Measurements from ENCODE around the gene XPA.
"Not testable (repeated sequence)": the region's sequence is repeated elsewhere in the genome, so short reads cannot be mapped to it uniquely, and the experiment has no call there.

Gene XPA

DNA sequence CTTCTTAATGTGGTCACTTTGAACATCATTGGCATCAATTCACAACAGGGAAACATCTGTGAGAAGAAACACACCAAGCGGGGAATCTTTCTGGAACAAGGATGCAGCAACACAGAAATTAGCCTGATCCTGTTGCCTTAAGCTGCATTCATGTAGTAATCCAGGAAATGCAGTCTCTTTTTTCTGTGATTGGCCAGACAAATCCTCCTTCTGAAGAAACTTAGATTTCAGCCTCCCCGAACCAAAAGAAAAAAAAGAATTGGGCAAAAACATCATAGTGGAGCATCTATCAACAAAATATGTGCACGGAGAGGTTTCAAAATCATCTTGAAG is 7.2 kb upstream of the XPA start:
- DNase-seq, result no peak

DNA sequence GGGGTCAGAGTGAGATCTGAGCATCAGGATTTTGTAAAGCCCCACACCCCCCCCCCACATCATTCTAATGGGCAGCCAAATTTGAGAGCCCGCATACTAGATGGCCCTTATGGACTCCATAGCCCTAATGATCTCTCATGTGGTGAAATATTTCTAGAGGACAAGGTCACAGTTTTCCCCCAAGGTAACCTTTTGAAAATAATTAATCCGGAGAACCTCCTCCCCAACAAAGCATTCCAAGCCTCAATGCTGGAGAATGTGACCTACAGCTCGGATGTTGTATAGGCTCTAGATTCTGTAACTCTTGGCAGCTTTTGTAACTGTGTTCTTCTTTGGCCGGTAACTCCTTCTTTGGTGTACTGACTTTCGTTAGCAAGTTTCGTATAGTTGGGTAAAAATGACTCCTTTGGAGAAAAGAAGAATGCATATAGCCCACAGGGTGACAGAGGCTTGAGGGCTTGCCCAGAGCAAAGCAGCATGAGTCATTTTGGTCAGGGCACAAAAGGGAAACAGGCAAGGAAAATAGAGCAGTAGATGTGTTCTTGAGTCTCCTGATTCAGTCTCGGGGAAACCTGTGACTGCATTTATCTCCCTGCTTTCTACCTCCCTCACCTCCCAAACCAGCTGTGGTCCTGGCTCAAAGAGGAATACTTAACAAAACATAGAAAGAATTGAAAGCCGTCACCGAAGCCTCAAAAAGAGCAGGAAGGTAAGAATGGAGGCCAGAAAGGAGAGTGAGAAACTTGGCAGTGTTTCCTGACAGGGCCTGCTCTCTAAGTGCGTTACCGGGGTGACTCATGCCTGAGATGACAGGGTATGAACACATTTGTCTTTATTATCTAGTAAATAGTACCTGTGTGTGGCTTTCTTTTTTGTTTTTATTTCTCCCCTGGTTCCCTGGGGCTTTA is 6.6 kb upstream of the XPA start:
- DNase-seq, result peak in 7 of 56 donors; percentile 4 to 49 (median 14)

DNA sequence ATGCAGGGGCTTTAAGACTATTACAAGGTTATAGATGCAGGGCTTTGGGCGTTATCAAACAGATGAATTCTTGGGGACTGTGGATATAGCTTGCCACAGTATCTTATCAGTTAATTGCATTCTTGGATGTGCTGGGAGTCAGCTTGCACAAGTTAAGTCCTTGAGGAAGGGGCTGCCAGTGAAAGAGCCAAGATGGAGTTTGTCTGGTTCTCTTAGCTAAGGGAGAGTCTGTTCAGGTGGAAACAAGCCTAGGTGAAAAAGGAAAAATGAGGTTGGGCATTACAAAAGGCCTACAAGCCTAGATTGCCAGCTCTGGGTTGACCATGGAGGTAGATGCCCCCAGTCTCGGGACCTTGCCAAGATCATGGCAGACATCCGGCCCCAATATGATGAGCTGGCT is 2.7 kb upstream of the XPA start:
- not testable (repeated sequence) for DNase-seq

- peak in 44 of 56 donors; percentile 3 to 87 (median 36) for DNase-seq
These were observed 2.1 kb upstream of the XPA start for GRCh38 chr9:97699281-97699680.

DNA sequence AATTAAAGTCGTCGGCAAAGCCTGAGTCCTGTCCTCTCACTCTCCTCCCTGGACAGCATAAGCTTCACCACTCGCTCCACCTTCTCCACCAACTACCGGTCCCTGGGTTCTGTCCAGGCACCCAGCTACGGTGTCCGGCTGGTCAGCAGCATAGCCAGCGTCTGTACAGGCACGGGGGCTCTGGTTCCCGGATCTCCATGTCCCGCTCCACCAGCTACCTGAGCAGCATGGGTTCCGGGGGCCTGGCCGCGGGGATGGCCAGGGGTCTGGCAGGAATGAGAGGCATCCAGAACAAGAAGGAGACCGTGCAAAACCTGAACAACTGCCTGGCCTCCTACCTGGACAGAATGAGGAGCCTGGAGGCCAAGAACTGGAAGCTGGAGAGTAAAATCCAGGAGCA is 1.7 kb upstream of the XPA start:
- peak in 3 of 56 donors; percentile 1 to 52 (median 27) for DNase-seq

DNA sequence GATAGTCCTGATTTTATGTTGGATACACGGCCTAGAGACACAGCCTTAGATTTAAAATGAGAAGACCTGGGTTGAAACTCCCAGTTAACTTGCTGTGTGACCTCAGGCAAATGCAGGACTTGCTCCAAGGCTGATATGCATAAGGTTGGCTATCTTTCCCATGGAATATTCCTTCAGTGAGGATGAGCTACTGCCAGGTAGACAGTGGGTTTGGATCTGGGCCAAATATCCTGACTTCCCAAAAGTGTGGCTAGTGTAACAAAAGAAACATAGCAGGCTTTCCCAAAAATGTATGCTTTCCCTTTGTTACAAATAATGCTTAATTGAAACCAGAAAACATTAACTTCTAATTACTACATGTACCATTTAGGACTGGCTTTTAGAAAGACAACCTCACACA is 697 bp upstream of the XPA start:
- no peak for DNase-seq

DNA sequence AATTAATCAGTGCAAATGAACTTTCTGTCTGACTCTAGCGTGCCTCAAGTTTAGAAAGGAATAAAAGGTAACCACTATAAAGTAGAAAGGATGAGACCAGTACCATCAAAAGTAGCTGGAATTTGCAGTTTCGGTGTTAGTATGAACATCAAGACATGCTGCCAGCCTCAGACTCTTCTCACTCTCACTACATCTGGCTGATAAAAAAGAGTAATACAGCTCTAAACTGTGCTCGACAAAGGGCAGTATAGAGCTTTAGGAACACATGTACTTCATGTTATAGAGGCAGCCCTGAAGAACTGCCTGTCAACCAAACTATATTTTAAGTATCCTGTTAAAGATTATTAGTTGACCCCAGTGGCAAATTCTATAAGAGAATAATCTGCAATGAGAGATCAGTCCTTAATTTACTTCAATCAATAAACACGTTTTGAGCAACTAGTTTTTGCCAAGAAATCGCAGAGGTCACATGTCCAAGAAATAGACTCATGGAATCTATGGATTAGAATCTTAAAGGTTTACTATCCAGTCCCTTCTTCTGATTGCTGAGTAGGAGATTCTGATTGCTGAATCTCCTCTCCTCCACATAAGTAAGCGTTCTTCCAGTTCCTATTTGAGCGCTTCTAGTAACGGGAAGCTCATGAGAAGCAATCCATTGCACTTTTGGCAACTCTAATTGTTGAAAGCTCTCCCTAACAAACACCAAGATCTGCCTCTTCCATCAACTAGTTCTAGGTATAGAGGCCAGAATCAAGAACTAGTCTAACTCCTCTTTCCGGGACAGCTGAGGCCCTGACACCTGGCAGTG is 941 bp downstream of the XPA start:
- DNase-seq, result no peak

DNA sequence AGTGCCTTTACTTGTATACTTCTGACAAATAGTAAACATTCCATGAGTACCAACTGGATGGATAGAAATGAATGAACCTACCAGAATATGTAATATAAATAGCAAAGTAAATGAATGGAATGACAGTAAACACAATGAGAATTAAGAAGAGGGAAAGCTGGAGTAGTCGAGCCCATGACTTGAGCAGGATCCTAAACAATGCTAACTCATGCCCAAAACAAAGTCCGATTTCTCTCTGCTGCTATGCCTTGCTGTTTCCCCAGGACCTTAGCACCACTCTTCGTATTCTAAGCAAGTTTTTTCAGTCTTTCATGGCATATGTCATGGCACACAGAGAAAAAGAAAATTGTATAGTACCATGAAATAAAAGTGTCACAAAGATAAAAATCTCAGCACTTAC is 1.8 kb downstream of the XPA start:
- no peak for DNase-seq

- DNase-seq, result no peak
These were observed 2.4 kb downstream of the XPA start for GRCh38 chr9:97694769-97695168.

GRCh38 chr9:97689401-97690180 is 7.5 kb downstream of the XPA start:
- no peak for DNase-seq

DNA sequence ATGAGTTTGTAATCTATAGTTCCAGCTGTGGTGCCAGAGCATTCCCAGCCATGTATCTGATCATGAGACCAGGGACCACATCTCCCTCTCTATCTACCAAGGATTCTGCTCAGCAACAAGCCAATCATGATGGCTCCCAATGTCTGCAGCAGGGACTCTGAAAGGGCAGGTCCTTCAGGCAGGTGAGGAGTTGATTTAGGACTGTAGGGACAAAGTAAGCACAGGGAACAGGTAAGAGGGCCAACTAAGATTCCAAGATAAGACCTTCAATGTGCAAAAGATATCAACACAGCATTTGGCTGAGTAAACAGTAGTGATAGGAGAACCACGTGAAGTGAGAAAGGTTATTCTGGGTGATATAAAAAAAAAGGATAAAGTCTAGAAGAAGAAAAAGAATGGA is 8.5 kb downstream of the XPA start:
- no peak for DNase-seq

DNA sequence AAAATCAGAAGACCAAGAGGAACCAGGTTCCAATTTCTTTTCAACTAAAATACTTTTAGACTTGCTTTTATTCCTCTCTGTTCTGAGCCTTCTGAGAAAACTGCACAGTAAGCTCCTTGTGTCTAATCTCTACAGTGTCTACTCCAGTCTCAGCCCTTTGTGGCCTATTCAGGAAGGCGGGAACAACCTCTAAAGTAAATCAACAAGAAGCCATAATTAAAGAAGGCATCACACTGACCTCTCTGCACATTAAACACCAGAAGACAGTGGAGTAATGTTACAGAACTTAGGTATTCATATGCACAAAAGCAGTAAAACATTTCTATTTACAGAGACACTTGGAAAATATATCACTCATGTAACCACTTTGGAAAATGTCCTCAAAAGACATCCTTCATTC is 14.9 kb downstream of the XPA start:
- no peak for DNase-seq

DNA sequence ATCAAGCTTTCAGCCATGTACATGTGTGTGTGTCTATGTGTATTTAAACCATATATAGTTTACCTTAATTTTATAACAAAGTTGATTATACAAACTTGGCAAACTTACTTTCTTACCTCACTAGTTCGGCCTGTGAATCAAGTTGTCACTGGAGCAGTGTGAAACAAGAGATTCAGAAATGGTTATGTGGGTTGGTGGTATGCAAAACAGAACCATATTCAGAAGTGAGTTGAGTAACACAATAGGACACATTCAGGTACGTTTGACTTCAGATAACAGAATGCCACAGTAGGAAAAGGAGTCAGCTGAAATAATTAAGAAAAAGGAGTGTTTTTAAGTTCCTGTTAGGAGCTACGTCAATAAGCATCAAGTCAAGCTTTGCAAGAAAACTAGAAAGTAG is 21.5 kb downstream of the XPA start:
- no peak for DNase-seq

- no peak for DNase-seq
These were observed 23.2 kb downstream of the XPA start for GRCh38 chr9:97673922-97674321.

- no peak for DNase-seq
These were observed 24.7 kb downstream of the XPA start for GRCh38 chr9:97672403-97672802.

DNA sequence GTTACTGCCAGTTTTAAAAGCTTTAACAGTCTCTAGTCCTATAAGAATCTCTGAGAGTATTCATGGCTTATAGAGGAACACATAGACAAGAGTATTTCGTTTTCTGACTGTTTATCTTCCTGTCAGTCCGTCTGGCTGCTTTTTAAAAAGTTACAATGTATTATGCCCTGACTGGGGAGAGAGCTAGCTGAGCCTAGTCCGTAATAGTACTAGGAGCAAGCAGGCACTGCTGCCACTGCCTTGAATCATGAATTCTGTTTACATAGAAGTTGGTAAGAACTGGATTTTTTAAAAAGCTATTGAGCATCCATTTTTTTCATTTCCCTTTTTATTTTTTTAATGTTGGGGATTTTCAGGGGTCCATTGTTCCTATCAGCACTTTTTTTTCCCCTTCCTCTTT is 26.6 kb downstream of the XPA start:
- DNase-seq, result no peak

DNA sequence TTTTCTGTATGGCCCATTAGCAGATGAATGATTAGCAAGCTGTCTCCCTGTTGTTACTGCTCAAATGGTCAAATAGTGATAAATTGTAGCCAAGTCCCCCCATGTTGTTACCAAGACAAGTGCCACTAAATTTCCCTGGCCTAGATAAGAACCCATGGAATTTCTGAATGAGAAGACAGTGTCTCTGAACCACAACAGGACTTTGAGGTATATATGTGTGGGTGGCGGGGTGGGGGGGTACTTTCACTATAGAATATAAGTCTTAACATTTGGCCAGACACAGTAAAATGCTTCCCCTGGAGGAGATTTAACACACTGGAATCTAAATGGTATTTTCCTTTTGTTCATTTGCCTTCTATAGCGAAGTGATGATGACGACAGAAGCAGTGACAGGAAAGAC is 28.7 kb downstream of the XPA start:
- no peak for DNase-seq

DNA sequence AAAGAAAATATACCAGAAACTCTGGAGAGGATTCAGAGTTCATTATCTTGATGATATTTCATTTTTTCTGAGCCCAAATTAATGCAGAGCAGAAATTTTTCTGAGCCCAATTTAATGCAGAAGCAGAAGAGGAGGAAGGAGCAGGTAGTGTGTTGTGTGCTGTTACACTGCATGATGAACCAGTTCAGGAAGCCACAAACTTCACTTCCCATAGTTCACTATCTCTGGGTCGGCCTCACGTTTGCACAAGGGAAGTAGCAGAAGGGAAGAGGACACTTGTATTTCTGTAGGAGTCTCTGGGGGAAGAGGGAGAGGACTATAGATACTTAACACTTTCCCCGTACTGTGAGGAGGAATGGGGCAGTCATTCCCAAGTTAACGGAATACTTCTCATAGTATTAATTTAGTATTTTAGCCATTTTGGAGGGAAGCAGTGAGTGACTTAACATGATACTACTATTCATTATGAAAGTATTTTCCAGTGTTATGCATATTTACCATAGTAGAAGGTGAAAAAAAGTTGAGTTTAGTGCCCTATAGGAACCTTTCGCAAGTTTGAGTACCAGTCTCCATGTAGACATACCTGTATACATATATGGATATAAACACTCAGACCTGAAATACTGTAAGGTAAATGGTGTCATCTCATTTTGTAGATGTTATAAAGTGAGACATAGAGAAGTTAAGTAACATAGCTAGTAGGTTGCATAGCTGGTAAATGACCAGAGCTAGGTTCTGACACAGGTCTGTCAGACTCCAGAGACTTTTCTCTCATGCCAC is 30.0 kb downstream of the XPA start:
- DNase-seq, result no peak

GRCh38 chr9:97665742-97666141 is 31.4 kb downstream of the XPA start:
- DNase-seq, result no peak

DNA sequence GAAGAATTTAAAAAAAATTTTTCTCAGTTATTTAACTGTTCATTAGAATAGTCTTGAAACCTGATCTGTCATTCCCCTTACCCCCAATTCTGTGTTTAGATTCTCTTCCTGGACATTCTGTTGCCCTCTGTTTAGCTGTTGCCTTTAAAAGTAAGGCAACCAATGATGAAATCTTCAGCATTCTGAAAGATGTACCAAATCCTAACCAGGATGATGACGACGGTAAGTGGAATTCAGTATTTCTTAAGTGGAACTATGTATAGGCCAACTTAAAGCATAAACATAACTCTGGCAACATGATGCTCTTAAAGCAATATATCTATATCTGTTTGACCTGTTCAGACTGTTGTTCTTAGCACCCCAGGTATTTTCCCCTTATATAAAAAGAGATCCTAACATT is 36.3 kb downstream of the XPA start:
- no peak for DNase-seq

GRCh38 chr9:97660340-97660739 is 36.8 kb downstream of the XPA start:
- DNase-seq, result peak in 1 of 56 donors; percentile 11
